Smooth muscle cell (in vitro differentiated cells): ENCODE data around the gene HLF. TPM values are rescaled to one million over a fixed set of nuclear protein-coding genes. Genes with fewer than 3 reads are reported as not detected.

Experiments used
- DNase-seq: peaks from one replicate; lab custom pipeline; 2025; ENCODE audit not compliant: unreplicated experiment; lab: John Stamatoyannopoulos, UW
- H2AFZ ChIP-seq: fragments of 200-600 bp; sonication (generic); 2 replicates; pipeline ENCODE4 v1.6.0; 2016; ENCODE audit warnings: antibody characterized with exemption, low read depth, mild to moderate bottlenecking
- H3F3A ChIP-seq: fragments of 200-600 bp; sonication (generic); 2 replicates; pipeline ENCODE4 v1.6.0; 2017; ENCODE audit warnings: antibody characterized with exemption, low read depth
- H3K27ac ChIP-seq: fragments of 200-600 bp; sonication (generic); 2 replicates; pipeline ENCODE4 v1.5.1; 2016; ENCODE audit warnings: low read depth, mild to moderate bottlenecking
- H3K27me3 ChIP-seq: fragments of 200-600 bp; sonication (generic); 2 replicates; pipeline ENCODE4 v1.6.1; 2016; ENCODE audit warnings: low read depth, mild to moderate bottlenecking
- H3K36me3 ChIP-seq: fragments of 200-600 bp; sonication (generic); 2 replicates; pipeline ENCODE4 v1.5.1; 2016; ENCODE audit warnings: low read depth
- H3K4me1 ChIP-seq: fragments of 200-600 bp; sonication (generic); 2 replicates; pipeline ENCODE4 v1.5.1; 2016; ENCODE audit warnings: low read depth
- H3K4me2 ChIP-seq: fragments of 200-600 bp; sonication (generic); 2 replicates; pipeline ENCODE4 v1.6.0; 2016; ENCODE audit warnings: mild to moderate bottlenecking
- H3K4me3 ChIP-seq: fragments of 200-600 bp; sonication (generic); 2 replicates; pipeline ENCODE4 v1.5.1; 2016; ENCODE audit warnings: mild to moderate bottlenecking
- H3K79me2 ChIP-seq: fragments of 200-600 bp; sonication (generic); 2 replicates; pipeline ENCODE4 v1.6.0; 2016; ENCODE audit warnings: low read depth, mild to moderate bottlenecking
- H3K9ac ChIP-seq: fragments of 200-600 bp; sonication (generic); 2 replicates; pipeline ENCODE4 v1.6.0; 2016; ENCODE audit warnings: low read depth
- H3K9me3 ChIP-seq: fragments of 200-600 bp; sonication (generic); replicated peaks from 2 replicates; pipeline ENCODE4 v1.5.1; 2016; ENCODE audit warnings: low read depth
- H4K20me1 ChIP-seq: fragments of 200-600 bp; sonication (generic); 2 replicates; pipeline ENCODE4 v1.6.0; 2016; ENCODE audit warnings: low read depth
- WGBS: methylation state at CpG from one replicate; pipeline ENCODE4 v1.1.7; 2016; ENCODE audit warnings: low lambda C conversion rate; 5-methylcytosine and 5-hydroxymethylcytosine counted together
- polyA plus RNA-seq: library from polyadenylated mRNA; unstranded; fragments of >200 nt; fragmentation: Nextera tagmentation; extraction: Ambion mirVana; gene quantifications from 2 replicates; pipeline ENCODE4 v1.2.1, GENCODE V29; 2016
- total RNA-seq: library from RNA; depleted of rRNA; stranded (reverse); fragments of >200 nt; gene quantifications from 2 replicates; pipeline ENCODE4 v1.2.3, GENCODE V29; 2014
- TF ChIP-seq, protein P1 (sequence below): fragments of 200-600 bp; sonication (generic); IDR thresholded peaks from 2 replicates; pipeline ENCODE4 v1.5.1; 2017; ENCODE audit warnings: borderline replicate concordance, mild to moderate bottlenecking, antibody characterized with exemption; ENCODE audit not compliant: insufficient read depth, poor library complexity, severe bottlenecking

The HLF gene
- total and polyA plus RNA-seq, 2 experiments from 2014 or later: 0.19 TPM; not detected in 1

DNA sequence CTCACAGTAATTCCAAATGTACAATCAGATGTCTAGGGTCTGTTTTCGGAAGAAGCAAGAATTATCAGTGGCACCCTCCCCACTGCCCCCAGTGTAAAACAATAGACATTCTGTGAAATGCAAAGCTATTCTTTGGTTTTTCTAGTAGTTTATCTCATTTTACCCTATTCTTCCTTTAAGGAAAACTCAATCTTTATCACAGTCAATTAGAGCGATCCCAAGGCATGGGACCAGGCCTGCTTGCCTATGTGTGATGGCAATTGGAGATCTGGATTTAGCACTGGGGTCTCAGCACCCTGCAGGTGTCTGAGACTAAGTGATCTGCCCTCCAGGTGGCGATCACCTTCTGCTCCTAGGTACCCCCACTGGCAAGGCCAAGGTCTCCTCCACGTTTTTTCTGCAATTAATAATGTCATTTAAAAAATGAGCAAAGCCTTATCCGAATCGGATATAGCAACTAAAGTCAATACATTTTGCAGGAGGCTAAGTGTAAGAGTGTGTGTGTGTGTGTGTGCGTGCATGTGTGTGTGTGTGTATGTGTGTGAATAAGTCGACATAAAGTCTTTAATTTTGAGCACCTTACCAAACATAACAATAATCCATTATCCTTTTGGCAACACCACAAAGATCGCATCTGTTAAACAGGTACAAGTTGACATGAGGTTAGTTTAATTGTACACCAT is 59.7 kb downstream of the HLF start:
- H3K79me2 ChIP-seq: no peaks in the 10 kb centered on the region
- H3K4me3 ChIP-seq: no peak overlapping the region
- H3K4me1 ChIP-seq: no peaks in the 10 kb centered on the region
- no peak overlapping the region for H2AFZ ChIP-seq
- no peak overlapping the region for H3K4me2 ChIP-seq
- WGBS: 87% methylated on average over 9 of the region's 9 CpGs
- no peaks in the 10 kb centered on the region for H4K20me1 ChIP-seq
- no peak overlapping the region for H3K27ac ChIP-seq
- no peak overlapping the region for H3K9ac ChIP-seq
- no peaks in the 10 kb centered on the region for H3F3A ChIP-seq
- H3K27me3 ChIP-seq: no peaks in the 10 kb centered on the region
- no peak for DNase-seq
- TF ChIP-seq, protein P1, sequence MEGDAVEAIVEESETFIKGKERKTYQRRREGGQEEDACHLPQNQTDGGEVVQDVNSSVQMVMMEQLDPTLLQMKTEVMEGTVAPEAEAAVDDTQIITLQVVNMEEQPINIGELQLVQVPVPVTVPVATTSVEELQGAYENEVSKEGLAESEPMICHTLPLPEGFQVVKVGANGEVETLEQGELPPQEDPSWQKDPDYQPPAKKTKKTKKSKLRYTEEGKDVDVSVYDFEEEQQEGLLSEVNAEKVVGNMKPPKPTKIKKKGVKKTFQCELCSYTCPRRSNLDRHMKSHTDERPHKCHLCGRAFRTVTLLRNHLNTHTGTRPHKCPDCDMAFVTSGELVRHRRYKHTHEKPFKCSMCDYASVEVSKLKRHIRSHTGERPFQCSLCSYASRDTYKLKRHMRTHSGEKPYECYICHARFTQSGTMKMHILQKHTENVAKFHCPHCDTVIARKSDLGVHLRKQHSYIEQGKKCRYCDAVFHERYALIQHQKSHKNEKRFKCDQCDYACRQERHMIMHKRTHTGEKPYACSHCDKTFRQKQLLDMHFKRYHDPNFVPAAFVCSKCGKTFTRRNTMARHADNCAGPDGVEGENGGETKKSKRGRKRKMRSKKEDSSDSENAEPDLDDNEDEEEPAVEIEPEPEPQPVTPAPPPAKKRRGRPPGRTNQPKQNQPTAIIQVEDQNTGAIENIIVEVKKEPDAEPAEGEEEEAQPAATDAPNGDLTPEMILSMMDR: no peak
- H3K36me3 ChIP-seq: no peaks in the 10 kb centered on the region
- no peaks in the 10 kb centered on the region for H3K9me3 ChIP-seq

- TF ChIP-seq, protein P1: no peak
- no peak for DNase-seq
- no peak overlapping the region for H3K4me2 ChIP-seq
- no peaks in the 10 kb centered on the region for H4K20me1 ChIP-seq
- no peak overlapping the region for H3K9ac ChIP-seq
- no peaks in the 10 kb centered on the region for H3K4me1 ChIP-seq
- H2AFZ ChIP-seq: no peak overlapping the region
- no peaks in the 10 kb centered on the region for H3K36me3 ChIP-seq
- H3K79me2 ChIP-seq: no peaks in the 10 kb centered on the region
- 93% methylated on average over 2 of the region's 2 CpGs for WGBS
- no peak overlapping the region for H3K27ac ChIP-seq
- H3K4me3 ChIP-seq: no peak overlapping the region
- no peaks in the 10 kb centered on the region for H3K27me3 ChIP-seq
- no peaks in the 10 kb centered on the region for H3F3A ChIP-seq
- no peaks in the 10 kb centered on the region for H3K9me3 ChIP-seq
These were observed 60.6 kb downstream of the HLF start for GRCh38 chr17:55325406-55325805.

- 96% methylated on average over 7 of the region's 7 CpGs for WGBS
- Histone ChIP-seq H3F3A (no peaks in the 10 kb centered on the region), H4K20me1 (no peaks in the 10 kb centered on the region), H3K27me3 (no peaks in the 10 kb centered on the region), H3K27ac (no peak overlapping the region), H3K4me3 (no peak overlapping the region), H3K36me3 (no peaks in the 10 kb centered on the region), H3K9ac (no peak overlapping the region), H3K4me1 (no peaks in the 10 kb centered on the region), H3K9me3 (no peaks in the 10 kb centered on the region), H3K79me2 (no peaks in the 10 kb centered on the region), H3K4me2 (no peak overlapping the region), H2AFZ (no peak overlapping the region)
- DNase-seq: no peak
- TF ChIP-seq, protein P1: no peak
These were observed 61.3 kb downstream of the HLF start for GRCh38 chr17:55326030-55326429.
